GM19397 (cell line): Measurements from ENCODE around the gene ZFYVE9.
"Not testable (repeated sequence)": the region's sequence is repeated elsewhere in the genome, so short reads cannot be mapped to it uniquely, and the experiment has no call there.

Source experiments
- ATAC-seq: cut with Tn5 transposase; IDR thresholded peaks from one replicate; pipeline ENCODE4 v1.9.1; 2021; ENCODE audit warnings: mild to moderate bottlenecking, moderate library complexity; ENCODE audit not compliant: unreplicated experiment

ZFYVE9 gene, protein sequence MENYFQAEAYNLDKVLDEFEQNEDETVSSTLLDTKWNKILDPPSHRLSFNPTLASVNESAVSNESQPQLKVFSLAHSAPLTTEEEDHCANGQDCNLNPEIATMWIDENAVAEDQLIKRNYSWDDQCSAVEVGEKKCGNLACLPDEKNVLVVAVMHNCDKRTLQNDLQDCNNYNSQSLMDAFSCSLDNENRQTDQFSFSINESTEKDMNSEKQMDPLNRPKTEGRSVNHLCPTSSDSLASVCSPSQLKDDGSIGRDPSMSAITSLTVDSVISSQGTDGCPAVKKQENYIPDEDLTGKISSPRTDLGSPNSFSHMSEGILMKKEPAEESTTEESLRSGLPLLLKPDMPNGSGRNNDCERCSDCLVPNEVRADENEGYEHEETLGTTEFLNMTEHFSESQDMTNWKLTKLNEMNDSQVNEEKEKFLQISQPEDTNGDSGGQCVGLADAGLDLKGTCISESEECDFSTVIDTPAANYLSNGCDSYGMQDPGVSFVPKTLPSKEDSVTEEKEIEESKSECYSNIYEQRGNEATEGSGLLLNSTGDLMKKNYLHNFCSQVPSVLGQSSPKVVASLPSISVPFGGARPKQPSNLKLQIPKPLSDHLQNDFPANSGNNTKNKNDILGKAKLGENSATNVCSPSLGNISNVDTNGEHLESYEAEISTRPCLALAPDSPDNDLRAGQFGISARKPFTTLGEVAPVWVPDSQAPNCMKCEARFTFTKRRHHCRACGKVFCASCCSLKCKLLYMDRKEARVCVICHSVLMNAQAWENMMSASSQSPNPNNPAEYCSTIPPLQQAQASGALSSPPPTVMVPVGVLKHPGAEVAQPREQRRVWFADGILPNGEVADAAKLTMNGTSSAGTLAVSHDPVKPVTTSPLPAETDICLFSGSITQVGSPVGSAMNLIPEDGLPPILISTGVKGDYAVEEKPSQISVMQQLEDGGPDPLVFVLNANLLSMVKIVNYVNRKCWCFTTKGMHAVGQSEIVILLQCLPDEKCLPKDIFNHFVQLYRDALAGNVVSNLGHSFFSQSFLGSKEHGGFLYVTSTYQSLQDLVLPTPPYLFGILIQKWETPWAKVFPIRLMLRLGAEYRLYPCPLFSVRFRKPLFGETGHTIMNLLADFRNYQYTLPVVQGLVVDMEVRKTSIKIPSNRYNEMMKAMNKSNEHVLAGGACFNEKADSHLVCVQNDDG (N-terminal part only)

GRCh38 chr1:52141513-52142219 lies at the start of gene ZFYVE9:
Gene ZFYVE9, plus strand, starts transcription at chr1:52142089. Its CDS starts 91,118 bp downstream, at chr1:52233207.
- peak; percentile 83 for ATAC-seq

- not testable (repeated sequence) for ATAC-seq
These were observed 47.6 kb upstream of the ZFYVE9 start for GRCh38 chr1:52094300-52094699.

- ATAC-seq, result no peak
These were observed 45.7 kb upstream of the ZFYVE9 start for GRCh38 chr1:52096216-52096615.

GRCh38 chr1:52098139-52098871 lies 43.6 kb upstream of the ZFYVE9 start:
- ATAC-seq, result no peak

DNA sequence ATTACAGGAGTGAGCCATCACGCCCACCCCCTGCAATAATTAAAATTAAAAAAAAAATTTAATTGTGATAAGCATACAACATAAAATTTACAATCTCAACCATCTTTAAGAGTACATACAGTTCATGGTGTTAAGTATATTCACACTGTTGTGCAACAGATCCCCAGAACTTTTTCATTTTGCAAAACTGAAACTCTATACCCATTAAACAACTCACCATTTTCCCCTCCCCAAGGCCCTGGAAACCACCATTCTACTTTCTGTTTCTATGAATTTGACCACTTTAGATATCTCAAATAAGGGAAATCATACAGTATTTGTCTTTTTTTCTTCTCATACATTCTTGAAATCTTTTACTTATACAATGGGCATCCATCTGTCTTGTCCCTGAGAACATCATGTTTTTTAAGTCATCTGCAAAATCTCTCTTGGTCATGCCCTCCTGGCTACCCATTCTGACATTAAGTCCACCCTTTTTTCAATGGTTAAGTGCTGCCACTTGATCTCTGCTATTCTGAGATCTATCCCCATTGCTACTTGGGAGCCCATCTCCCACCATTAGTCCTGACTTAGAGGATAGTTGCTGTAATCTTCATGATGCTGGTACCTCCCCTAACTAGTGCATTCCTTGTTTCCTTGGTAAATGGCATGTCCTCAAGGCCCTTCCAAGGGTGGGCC lies 39.4 kb upstream of the ZFYVE9 start:
- ATAC-seq, result no peak

DNA sequence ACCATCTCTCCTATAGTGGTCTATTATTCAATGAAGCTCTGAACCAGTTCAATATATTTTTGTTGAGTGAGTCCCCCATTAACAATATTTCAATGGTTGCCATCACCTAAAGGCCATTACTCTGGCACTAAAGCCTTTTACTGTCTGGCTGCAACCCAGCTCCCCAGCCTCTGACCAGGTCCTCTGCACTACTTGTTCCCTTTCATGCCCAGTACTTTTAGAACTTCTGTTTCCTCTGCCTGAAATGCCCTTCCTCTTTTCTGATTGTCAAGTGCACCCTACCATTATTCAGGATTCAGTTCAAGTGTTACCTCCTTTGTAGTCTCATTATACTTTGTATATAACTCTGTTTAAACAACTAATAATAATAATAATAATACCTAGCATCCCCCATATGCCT lies 30.4 kb upstream of the ZFYVE9 start:
- no peak for ATAC-seq

GRCh38 chr1:52112489-52112888 lies 29.4 kb upstream of the ZFYVE9 start:
- no peak for ATAC-seq

DNA sequence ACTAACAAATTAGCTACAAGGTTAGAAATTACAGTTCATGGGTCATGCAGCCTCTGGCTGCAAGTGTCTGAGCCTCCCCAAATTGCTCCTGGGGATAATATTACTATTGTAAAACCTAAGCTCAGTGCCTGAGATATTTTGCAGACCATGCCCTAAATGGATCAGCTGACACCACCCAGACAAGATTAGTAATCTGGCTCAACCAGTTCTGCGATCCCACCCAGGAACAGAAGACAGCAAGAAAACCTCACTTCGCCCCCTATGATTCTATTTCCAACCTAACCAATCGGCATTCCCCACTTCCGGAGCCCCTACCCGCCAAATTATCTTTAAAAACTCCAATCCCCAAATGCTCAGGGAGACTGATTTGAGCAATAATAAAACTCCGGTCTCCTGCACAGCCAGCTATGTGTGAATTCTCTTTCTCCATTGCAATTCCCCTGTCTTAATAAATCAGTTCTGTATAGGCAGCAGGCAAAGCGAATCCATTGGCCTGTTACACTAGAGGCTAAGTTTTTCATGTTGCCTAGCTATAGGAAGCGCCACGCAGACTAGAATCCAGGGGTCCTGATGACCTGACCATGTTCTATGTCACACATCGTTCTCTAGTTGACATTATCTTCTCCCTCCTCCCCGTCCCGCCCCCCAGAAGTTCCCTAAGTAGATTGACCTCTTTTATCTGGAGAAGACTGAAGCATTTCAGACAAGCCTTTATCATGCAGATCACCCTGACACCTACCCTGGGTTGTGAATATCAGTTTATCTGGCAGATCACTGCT lies 22.4 kb upstream of the ZFYVE9 start:
- no peak for ATAC-seq

- ATAC-seq, result no peak
These were observed 19.5 kb upstream of the ZFYVE9 start for GRCh38 chr1:52122384-52122783.

- ATAC-seq, result no peak
These were observed 18.3 kb upstream of the ZFYVE9 start for GRCh38 chr1:52123622-52124021.

DNA sequence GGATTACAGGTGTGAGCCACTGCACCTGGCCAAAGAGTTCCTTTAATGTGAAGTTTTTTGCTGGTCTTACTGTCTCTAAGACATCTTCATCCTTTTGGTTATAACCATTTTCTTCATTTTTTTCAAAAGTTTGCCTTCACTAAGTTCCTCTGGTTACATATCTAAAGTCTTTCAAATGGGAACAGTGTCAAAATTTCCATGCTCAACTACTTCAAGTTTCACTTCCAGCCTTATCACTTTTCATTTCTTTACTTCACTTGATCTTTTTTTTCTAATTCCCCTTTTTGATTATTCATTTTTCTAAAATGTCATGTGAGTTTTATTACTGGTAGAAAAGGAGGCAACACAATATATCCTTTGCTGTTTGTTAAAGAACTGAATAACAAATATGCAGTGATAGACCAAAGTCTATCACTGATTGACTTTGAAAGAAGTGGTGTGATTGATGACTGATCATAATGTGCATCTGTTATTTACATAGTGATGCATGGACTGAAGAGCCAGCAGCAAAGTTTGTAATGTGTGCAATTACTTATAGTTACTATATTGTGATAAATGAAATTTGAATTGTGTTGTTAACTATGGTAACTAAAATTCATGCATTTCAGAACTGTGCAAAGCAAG lies 16.0 kb upstream of the ZFYVE9 start:
- no peak for ATAC-seq

DNA sequence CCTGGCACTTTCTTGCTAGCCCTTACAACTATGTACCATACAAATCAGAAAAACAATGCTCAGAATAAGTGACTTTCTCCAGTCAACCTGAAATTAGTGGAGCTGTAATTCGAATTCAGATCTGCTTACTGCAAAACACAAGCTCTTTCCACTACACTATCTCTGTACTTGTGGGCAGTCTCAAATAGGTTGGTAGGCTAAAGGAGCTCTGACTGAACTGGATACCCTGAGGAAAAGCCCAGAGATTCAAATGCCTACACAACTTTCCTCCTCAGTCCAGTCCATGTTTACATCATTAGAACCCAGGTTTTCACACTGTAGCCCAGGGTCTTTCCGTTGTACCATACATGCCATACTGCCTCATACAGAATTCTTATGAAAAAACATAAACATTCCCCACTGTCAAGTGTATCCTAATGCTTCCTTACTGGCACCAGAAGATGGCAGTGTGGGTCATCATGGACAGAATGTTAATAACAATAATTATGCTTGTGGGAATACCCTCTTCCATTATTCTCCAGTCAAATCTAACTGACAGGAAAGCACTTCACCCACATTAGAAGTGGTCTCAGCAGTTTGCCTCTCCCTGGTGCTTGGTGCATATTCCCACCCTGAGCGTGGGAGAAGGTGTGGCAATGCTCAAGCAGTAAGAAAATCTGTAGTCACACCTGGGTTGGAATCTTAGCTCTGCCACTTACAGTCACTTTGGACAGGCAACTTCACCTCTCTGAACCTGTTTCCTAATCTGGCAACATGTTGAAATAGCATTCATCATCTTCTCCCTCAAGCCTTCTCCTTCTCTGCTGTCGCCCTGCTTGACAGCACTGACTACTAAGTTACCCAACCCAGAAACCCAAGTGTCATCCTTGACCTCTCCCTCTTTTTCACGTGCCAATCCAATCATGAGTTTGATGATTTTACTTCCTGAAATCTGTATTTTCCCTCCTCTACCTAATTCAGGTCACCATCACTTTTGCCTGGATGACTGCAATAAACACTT lies 14.4 kb upstream of the ZFYVE9 start:
- ATAC-seq, result no peak

GRCh38 chr1:52139817-52140540 lies 1.9 kb upstream of the ZFYVE9 start:
- ATAC-seq, result no peak

GRCh38 chr1:52140633-52141512 lies 1.0 kb upstream of the ZFYVE9 start:
- no peak for ATAC-seq
